ENCODE data around the gene CHCHD3. TPM values are rescaled to one million over a fixed set of nuclear protein-coding genes. Genes with fewer than 3 reads are reported as not detected.

Gene CHCHD3
- total RNA-seq, 2 experiments from 2014 or later: 83.5 to 83.8 TPM

- TF ChIP-seq CTCF (conservative IDR thresholded peaks at IDR 0.05; ENCODE audit: low read length): no peak
- no peak for TF ChIP-seq EZH2phosphoT487 (IDR thresholded peaks at IDR 0.05; ENCODE audit: borderline replicate concordance, low read depth, low read length)
- no peaks in the 10 kb centered on the region for H3K79me2 ChIP-seq (ENCODE audit: insufficient read depth, low read depth, low read length)
- no peaks in the 10 kb centered on the region for H3K36me3 ChIP-seq (ENCODE audit: insufficient read depth, low read length)
- H3K4me1 ChIP-seq (ENCODE audit: insufficient read depth, low read length, poor library complexity, severe bottlenecking): peaks cover 4% of the 10 kb centered on the region
- H3K9me3 ChIP-seq (ENCODE audit: low read length): no peaks in the 10 kb centered on the region
- ChIA-PET POLR2A (no interaction called here), CTCF (ENCODE audit: unreplicated experiment) (no interaction called here)
- no peaks in the 10 kb centered on the region for H3K9me2 ChIP-seq (ENCODE audit: insufficient read depth, low read length)
- H3K4me3 ChIP-seq (ENCODE audit: low read depth, low read length, poor library complexity, severe bottlenecking): no peak overlapping the region
- DNase-seq (ENCODE audit: low spot score): no peak
- intact Hi-C loops (cut with micrococcal nuclease; ENCODE audit: unreplicated experiment): no loop called here
- no peak overlapping the region for H3K27ac ChIP-seq (ENCODE audit: low read depth, low read length, poor library complexity, severe bottlenecking)
- H4K20me1 ChIP-seq (ENCODE audit: insufficient read depth, low read length): no peaks in the 10 kb centered on the region
- no peak overlapping the region for H3K4me2 ChIP-seq (ENCODE audit: low read length)
- no peak overlapping the region for H2AFZ ChIP-seq (ENCODE audit: low read length)
- BruUV-seq (replicated peaks): no TSS peak
These were observed 322.9 kb downstream of the CHCHD3 start for GRCh38 chr7:132758986-132759385.

GRCh38 chr7:132757783-132758182 is 324.1 kb downstream of the CHCHD3 start:
- Histone ChIP-seq H3K9me2 (ENCODE audit: insufficient read depth, low read length) (no peaks in the 10 kb centered on the region), H2AFZ (ENCODE audit: low read length) (no peak overlapping the region), H3K27ac (ENCODE audit: low read depth, low read length, poor library complexity, severe bottlenecking) (no peak overlapping the region), H3K79me2 (ENCODE audit: insufficient read depth, low read depth, low read length) (no peaks in the 10 kb centered on the region), H3K4me1 (ENCODE audit: insufficient read depth, low read length, poor library complexity, severe bottlenecking) (peaks cover 4% of the 10 kb centered on the region), H3K36me3 (ENCODE audit: insufficient read depth, low read length) (no peaks in the 10 kb centered on the region), H4K20me1 (ENCODE audit: insufficient read depth, low read length) (no peaks in the 10 kb centered on the region), H3K9me3 (ENCODE audit: low read length) (no peaks in the 10 kb centered on the region), H3K4me3 (ENCODE audit: low read depth, low read length, poor library complexity, severe bottlenecking) (no peak overlapping the region), H3K4me2 (ENCODE audit: low read length) (no peak overlapping the region)
- POLR2A ChIA-PET: no interaction called here
- no peak for TF ChIP-seq CTCF (conservative IDR thresholded peaks at IDR 0.05; ENCODE audit: low read length)
- no peak for TF ChIP-seq EZH2phosphoT487 (IDR thresholded peaks at IDR 0.05; ENCODE audit: borderline replicate concordance, low read depth, low read length)
- DNase-seq (ENCODE audit: low spot score): no peak
- CTCF ChIA-PET (ENCODE audit: unreplicated experiment): no interaction called here
- intact Hi-C loops (cut with micrococcal nuclease; ENCODE audit: unreplicated experiment): no loop called here
- no TSS peak for BruUV-seq (replicated peaks)

GRCh38 chr7:132756484-132756990 is 325.4 kb downstream of the CHCHD3 start:
- CTCF ChIA-PET (ENCODE audit: unreplicated experiment): no interaction called here
- no peak overlapping the region for H3K27ac ChIP-seq (ENCODE audit: low read depth, low read length, poor library complexity, severe bottlenecking)
- H4K20me1 ChIP-seq (ENCODE audit: insufficient read depth, low read length): no peaks in the 10 kb centered on the region
- intact Hi-C loops (cut with micrococcal nuclease; ENCODE audit: unreplicated experiment): no loop called here
- no peaks in the 10 kb centered on the region for H3K79me2 ChIP-seq (ENCODE audit: insufficient read depth, low read depth, low read length)
- H3K4me1 ChIP-seq (ENCODE audit: insufficient read depth, low read length, poor library complexity, severe bottlenecking): peaks cover 4% of the 10 kb centered on the region
- POLR2A ChIA-PET: interaction anchor here (0.7 kb wide), 1 partner anchor 888 kb away, joined by 5 read pairs; no protein-coding TSS in a partner anchor
- no peak overlapping the region for H2AFZ ChIP-seq (ENCODE audit: low read length)
- no peaks in the 10 kb centered on the region for H3K9me3 ChIP-seq (ENCODE audit: low read length)
- TF ChIP-seq CTCF (conservative IDR thresholded peaks at IDR 0.05; ENCODE audit: low read length) (no peak), EZH2phosphoT487 (IDR thresholded peaks at IDR 0.05; ENCODE audit: borderline replicate concordance, low read depth, low read length) (no peak)
- H3K4me2 ChIP-seq (ENCODE audit: low read length): no peak overlapping the region
- no peaks in the 10 kb centered on the region for H3K9me2 ChIP-seq (ENCODE audit: insufficient read depth, low read length)
- H3K36me3 ChIP-seq (ENCODE audit: insufficient read depth, low read length): no peaks in the 10 kb centered on the region
- no peak overlapping the region for H3K4me3 ChIP-seq (ENCODE audit: low read depth, low read length, poor library complexity, severe bottlenecking)
- BruUV-seq (replicated peaks): no TSS peak
- no peak for DNase-seq (ENCODE audit: low spot score)
